T-cell (primary cell): ENCODE measurements around the gene NT5DC3. TPM values are rescaled to one million over a fixed set of nuclear protein-coding genes. Genes with fewer than 3 reads are reported as not detected.

Source experiments
- ATAC-seq, 4 experiments: fragments of 200-7000 bp in 3 of 4; fragments of 150-1000 bp in 1 of 4; cut with Tn5 transposase; replicated peaks in 1 of 4; 1 replicate in 3 of 4; 2 replicates in 1 of 4; pipeline ENCODE4 v1.10.0; 2021; ENCODE audit warnings: moderate library complexity in 3 of 4, mild to moderate bottlenecking in 2 of 4, moderate number of reproducible peaks in 1 of 4
- CTCF ChIA-PET, 2 donors: fragments of 300-600 bp; sonication (Branson Sonifier 250); formaldehyde crosslinking; loops; one replicate each; lab custom pipeline; 2022; ENCODE audit warnings: antibody characterized with exemption in 2 of 2; lab: Charles Lee
- POLR2A ChIA-PET, 2 donors: fragments of 300-600 bp; sonication (Branson Sonifier 250); formaldehyde crosslinking; loops; one replicate each; lab custom pipeline; 2022; ENCODE audit warnings: antibody characterized with exemption in 2 of 2; lab: Charles Lee
- DNase-seq, 35 experiments: peaks; one replicate each; pipeline versions ENCODE4 v3.0.0 to v3.0.0-alpha.2; 2013 to 2023
- H3K27ac ChIP-seq: one replicate; pipeline ENCODE4 v1.5.1; 2013; ENCODE audit warnings: low read length
- H3K27me3 ChIP-seq, 2 experiments: replicated peaks in 1 of 2; 1 replicate in 1 of 2; 2 replicates in 1 of 2; pipeline versions ENCODE4 v1.6.1 to v1.7.0; 2013; ENCODE audit warnings: low read length in 1 of 2, mixed read lengths in 1 of 2; ENCODE audit not compliant: control insufficient read depth in 2 of 2, insufficient read depth in 2 of 2; ENCODE audit errors: extremely low read depth in 1 of 2
- H3K36me3 ChIP-seq, 2 donors: 1 replicate in 1 of 2; 2 replicates in 1 of 2; pipeline versions ENCODE4 v1.6.1 to v1.7.0; 2013; ENCODE audit warnings: low read length in 1 of 2; ENCODE audit not compliant: control insufficient read depth in 2 of 2, insufficient read depth in 1 of 2; ENCODE audit errors: extremely low read depth in 1 of 2
- H3K4me1 ChIP-seq, 2 experiments: 1 replicate in 1 of 2; 2 replicates in 1 of 2; pipeline versions ENCODE4 v1.6.1 to v1.7.0; 2013; ENCODE audit warnings: low read length in 2 of 2, mixed read lengths in 1 of 2; ENCODE audit not compliant: insufficient read depth in 2 of 2, control insufficient read depth in 1 of 2; ENCODE audit errors: extremely low read depth in 1 of 2
- H3K4me3 ChIP-seq, 2 donors: 1 replicate in 1 of 2; 2 replicates in 1 of 2; pipeline versions ENCODE4 v1.5.1 to v1.7.0; 2013; ENCODE audit warnings: mild to moderate bottlenecking in 2 of 2, low read length in 1 of 2, moderate library complexity in 1 of 2; ENCODE audit not compliant: control insufficient read depth in 1 of 2; ENCODE audit errors: extremely low read depth in 1 of 2
- H3K9me3 ChIP-seq: 2 replicates; pipeline ENCODE4 v1.7.0; 2013
- H3K27ac Mint-ChIP-seq, 2 donors: one replicate each; pipeline ENCODE4 v1.8.0; 2020 to 2021; ENCODE audit warnings: mild to moderate bottlenecking in 2 of 2, mixed read lengths in 2 of 2
- H3K27me3 Mint-ChIP-seq, 2 donors: one replicate each; pipeline ENCODE4 v1.8.0; 2021 to 2022; ENCODE audit warnings: mixed read lengths in 2 of 2
- H3K36me3 Mint-ChIP-seq: one replicate; pipeline ENCODE4 v1.8.0; 2021; ENCODE audit warnings: mixed read lengths
- H3K4me1 Mint-ChIP-seq, 3 donors: one replicate each; pipeline ENCODE4 v1.8.0; 2020 to 2022; ENCODE audit warnings: mixed read lengths in 3 of 3, mild to moderate bottlenecking in 1 of 3
- H3K4me3 Mint-ChIP-seq, 3 donors: one replicate each; pipeline ENCODE4 v1.8.0; 2020 to 2022; ENCODE audit warnings: mild to moderate bottlenecking in 3 of 3, mixed read lengths in 3 of 3, moderate library complexity in 3 of 3
- H3K9me3 Mint-ChIP-seq, 3 donors: one replicate each; pipeline ENCODE4 v1.8.0; 2020 to 2022; ENCODE audit warnings: mixed read lengths in 3 of 3
- WGBS: methylation state at CpG from one replicate; pipeline ENCODE4 v1.1.5; 2013; ENCODE audit warnings: missing lambda C conversion rate; ENCODE audit not compliant: insufficient coverage; 5-methylcytosine and 5-hydroxymethylcytosine counted together
- total RNA-seq, 35 experiments: library from RNA in 6 of 35; stranded (reverse) in 6 of 35; fragments of 120-200 nt in 1 of 35; gene quantifications; one replicate each; pipeline versions ENCODE4 v1.2.1 to v1.2.4 and lab custom pipeline; 2013 to 2026

Gene NT5DC3
- total RNA-seq, 5 donors from 2014 or later (not counting 1 experiment from before 2014, with no cell fraction given): 4.2 to 7.4 (median 6.3) TPM

DNA sequence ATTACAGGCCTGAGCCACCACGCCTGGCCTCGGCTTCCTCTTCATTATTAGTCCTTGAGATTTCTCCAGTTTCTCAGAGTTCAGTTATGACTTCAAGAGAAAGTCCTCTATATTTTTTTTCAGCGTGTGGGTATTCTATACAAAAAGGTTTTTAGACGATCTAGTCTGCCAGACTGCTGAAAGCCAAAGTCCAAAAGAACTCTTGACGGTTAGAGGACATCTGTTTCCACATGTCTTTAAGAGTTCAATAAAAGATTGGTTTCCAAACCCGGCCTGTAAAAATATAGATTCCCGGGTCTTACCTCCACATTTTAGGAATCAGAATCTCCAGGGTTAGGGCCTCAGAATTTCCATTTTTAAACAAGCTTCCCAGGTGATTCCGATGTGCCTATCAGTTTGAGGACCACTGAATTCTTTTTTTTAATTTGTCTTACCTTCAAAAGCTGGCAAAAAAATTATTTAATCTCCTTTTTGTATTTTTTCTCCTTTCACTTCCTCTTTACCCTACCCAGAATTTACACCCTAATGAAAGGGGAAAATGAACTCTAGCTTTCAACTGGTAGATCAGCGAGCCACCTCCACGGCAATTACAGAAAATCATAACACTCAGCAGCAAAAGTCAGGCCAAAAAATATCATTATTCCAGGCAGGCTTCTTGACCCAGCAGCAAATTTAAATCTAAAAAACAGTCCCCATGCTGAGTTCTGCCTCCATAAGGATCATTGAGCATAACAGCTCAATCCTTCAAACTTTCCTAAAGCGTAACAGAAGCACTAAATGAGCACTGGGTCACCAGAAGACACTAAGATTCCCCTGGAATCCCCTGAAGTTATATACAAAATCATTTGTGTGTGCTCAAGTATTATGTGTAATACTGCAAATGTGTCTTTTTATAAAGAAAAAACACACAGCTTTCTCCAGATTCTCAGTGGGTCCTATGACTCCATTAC is 8.7 kb downstream of the NT5DC3 start:
- Mint-ChIP-seq H3K27me3 (no peaks in the 10 kb centered on the region), H3K9me3 (peaks cover 0 to 5% (median 0%) of the 10 kb centered on the region in 3 donors), H3K27ac (no peak overlapping the region), H3K36me3 (peaks cover 2% of the 10 kb centered on the region), H3K4me3 (no peak overlapping the region), H3K4me1 (peaks cover 0 to 13% (median 0%) of the 10 kb centered on the region in 3 donors)
- ATAC-seq: no peak
- CTCF ChIA-PET: interaction anchor here in 1 of 2 donors (0.6 kb wide), 1 partner anchor 14 kb away, joined by 4 read pairs; no protein-coding TSS in a partner anchor
- Histone ChIP-seq H3K4me3 (no peak overlapping the region), H3K27me3 (no peaks in the 10 kb centered on the region), H3K9me3 (peaks cover 3% of the 10 kb centered on the region), H3K27ac (no peak overlapping the region), H3K36me3 (no peaks in the 10 kb centered on the region), H3K4me1 (no peaks in the 10 kb centered on the region)
- WGBS: 94% methylated on average over 3 of the region's 11 CpGs
- POLR2A ChIA-PET: no interaction called here
- DNase-seq: no peak

DNA sequence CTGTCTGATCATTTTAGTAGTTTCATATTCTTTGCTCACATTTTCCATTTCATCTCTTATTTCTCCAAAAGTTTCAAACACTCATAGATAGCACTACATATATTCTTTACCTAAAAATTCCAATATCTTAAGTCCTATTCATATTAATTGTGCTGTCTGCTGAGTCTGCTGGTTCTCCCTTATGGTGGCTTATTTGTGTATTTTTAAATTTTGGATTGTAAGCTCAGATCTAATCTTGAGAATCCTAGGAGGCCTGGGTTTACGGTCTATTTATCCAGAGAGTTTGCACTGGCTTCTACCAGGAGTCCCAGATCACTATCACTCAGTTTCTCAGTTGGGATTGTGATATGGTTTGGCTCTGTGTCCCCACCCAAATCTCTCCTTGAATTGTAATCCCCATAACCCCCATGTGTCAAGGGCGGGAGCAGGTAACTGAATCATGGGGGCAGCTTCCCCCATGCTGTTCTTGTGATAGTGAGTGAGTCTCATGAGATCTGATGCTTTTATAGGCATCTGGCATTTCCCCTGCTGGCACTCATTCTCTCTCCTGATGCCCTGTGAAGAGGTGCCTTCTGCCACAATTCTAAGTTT is 10.2 kb downstream of the NT5DC3 start:
- Mint-ChIP-seq H3K4me1 (peaks cover 0 to 13% (median 0%) of the 10 kb centered on the region in 3 donors), H3K27me3 (no peaks in the 10 kb centered on the region), H3K9me3 (peaks cover 0 to 5% (median 0%) of the 10 kb centered on the region in 3 donors), H3K36me3 (peaks cover 2% of the 10 kb centered on the region), H3K27ac (no peak overlapping the region), H3K4me3 (no peak overlapping the region)
- Histone ChIP-seq H3K27me3 (no peaks in the 10 kb centered on the region), H3K4me3 (no peak overlapping the region), H3K4me1 (no peaks in the 10 kb centered on the region), H3K9me3 (peaks cover 3% of the 10 kb centered on the region), H3K36me3 (no peaks in the 10 kb centered on the region), H3K27ac (no peak overlapping the region)
- ChIA-PET CTCF (no interaction called here), POLR2A (no interaction called here)
- DNase-seq: no peak
- WGBS: no CpG with 5 or more reads among the region's 2 CpGs
- no peak for ATAC-seq

GRCh38 chr12:103830025-103830725 is 10.9 kb downstream of the NT5DC3 start:
- Histone ChIP-seq H3K9me3 (peaks cover 3% of the 10 kb centered on the region), H3K36me3 (no peaks in the 10 kb centered on the region), H3K4me1 (no peaks in the 10 kb centered on the region), H3K4me3 (no peak overlapping the region), H3K27me3 (no peaks in the 10 kb centered on the region), H3K27ac (no peak overlapping the region)
- 100% methylated on average over 1 of the region's 5 CpGs for WGBS
- no peaks in the 10 kb centered on the region for H3K27me3 Mint-ChIP-seq
- POLR2A ChIA-PET: interaction anchor here in 1 of 2 donors (0.6 kb wide), 2 partner anchors 42 to 388 kb away, joined by 3 to 4 read pairs; no protein-coding TSS in a partner anchor
- peaks cover 0 to 12% (median 0%) of the 10 kb centered on the region in 3 donors for H3K4me1 Mint-ChIP-seq
- DNase-seq (no peak), ATAC-seq (no peak)
- peaks cover 0 to 5% (median 0%) of the 10 kb centered on the region in 3 donors for H3K9me3 Mint-ChIP-seq
- H3K4me3 Mint-ChIP-seq: no peak overlapping the region
- H3K36me3 Mint-ChIP-seq: peaks cover 2% of the 10 kb centered on the region
- no peak overlapping the region for H3K27ac Mint-ChIP-seq
- CTCF ChIA-PET: no interaction called here

DNA sequence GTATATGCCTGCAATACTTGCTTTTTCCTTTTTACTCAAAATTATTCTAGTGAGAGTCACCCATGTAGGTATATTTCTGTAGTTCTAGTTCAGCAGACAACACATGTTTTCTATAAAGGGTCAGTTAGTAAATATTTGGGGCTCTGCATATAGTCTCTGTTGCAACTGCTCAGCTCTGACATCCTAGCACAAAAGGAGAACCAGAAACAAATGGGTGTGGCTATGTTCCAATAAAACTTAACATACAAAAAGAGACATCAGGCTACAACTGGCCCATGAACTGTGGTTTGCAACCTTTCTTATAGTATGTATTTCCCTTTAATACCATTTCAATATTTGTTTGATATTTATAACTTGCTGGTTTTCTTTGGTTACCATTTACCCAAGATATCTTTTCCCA is 11.9 kb downstream of the NT5DC3 start:
- Mint-ChIP-seq H3K4me3 (no peak overlapping the region), H3K4me1 (peaks cover 0 to 7% (median 0%) of the 10 kb centered on the region in 3 donors), H3K36me3 (no peaks in the 10 kb centered on the region), H3K27ac (no peak overlapping the region), H3K27me3 (no peaks in the 10 kb centered on the region), H3K9me3 (peaks cover 0 to 5% (median 0%) of the 10 kb centered on the region in 3 donors)
- Histone ChIP-seq H3K27ac (no peak overlapping the region), H3K4me1 (no peaks in the 10 kb centered on the region), H3K4me3 (no peak overlapping the region), H3K36me3 (no peaks in the 10 kb centered on the region), H3K9me3 (peaks cover 3% of the 10 kb centered on the region), H3K27me3 (no peaks in the 10 kb centered on the region)
- no peak for ATAC-seq
- DNase-seq: no peak
- POLR2A ChIA-PET: no interaction called here
- CTCF ChIA-PET: no interaction called here

- Mint-ChIP-seq H3K27me3 (no peaks in the 10 kb centered on the region), H3K36me3 (no peaks in the 10 kb centered on the region), H3K27ac (no peak overlapping the region), H3K4me1 (peaks cover 0 to 7% (median 0%) of the 10 kb centered on the region in 3 donors), H3K9me3 (peaks cover 0 to 5% (median 0%) of the 10 kb centered on the region in 3 donors), H3K4me3 (no peak overlapping the region)
- peaks cover 3% of the 10 kb centered on the region for H3K9me3 ChIP-seq
- H3K4me1 ChIP-seq: no peaks in the 10 kb centered on the region
- ATAC-seq: no peak
- WGBS: 33% methylated on average over 1 of the region's 2 CpGs
- H3K27ac ChIP-seq: no peak overlapping the region
- POLR2A ChIA-PET: no interaction called here
- no peaks in the 10 kb centered on the region for H3K27me3 ChIP-seq
- H3K36me3 ChIP-seq: no peaks in the 10 kb centered on the region
- no peak for DNase-seq
- no peak overlapping the region for H3K4me3 ChIP-seq
- CTCF ChIA-PET: interaction anchor here in 1 of 2 donors (0.6 kb wide), 1 partner anchor 387 kb away, joined by 5 read pairs; no protein-coding TSS in a partner anchor
These were observed 13.1 kb downstream of the NT5DC3 start for GRCh38 chr12:103827911-103828391.

GRCh38 chr12:103824845-103825244 is 16.2 kb downstream of the NT5DC3 start:
- no peak overlapping the region for H3K4me3 ChIP-seq
- no peaks in the 10 kb centered on the region for H3K36me3 ChIP-seq
- Mint-ChIP-seq H3K27ac (no peak overlapping the region), H3K36me3 (peaks cover 15% of the 10 kb centered on the region), H3K4me1 (no peaks in the 10 kb centered on the region), H3K27me3 (no peaks in the 10 kb centered on the region), H3K4me3 (no peak overlapping the region), H3K9me3 (peaks cover 3 to 8% (median 3%) of the 10 kb centered on the region in 3 donors)
- WGBS: no CpG with 5 or more reads among the region's 3 CpGs
- H3K9me3 ChIP-seq: no peaks in the 10 kb centered on the region
- ChIA-PET CTCF (no interaction called here), POLR2A (no interaction called here)
- H3K4me1 ChIP-seq: no peaks in the 10 kb centered on the region
- ATAC-seq (no peak), DNase-seq (no peak)
- no peak overlapping the region for H3K27ac ChIP-seq
- no peaks in the 10 kb centered on the region for H3K27me3 ChIP-seq
